ACC112 (cell line): ENCODE results near the gene ZNF821.
A peak's percentile ranks its signal among the peaks of the same experiment; 100 is the strongest.

Source experiments
- H2AFZ ChIP-seq: fragments of 200-600 bp; sonication (generic); one replicate; pipeline ENCODE4 v1.6.0; 2017; ENCODE audit warnings: antibody characterized with exemption, low read length; ENCODE audit not compliant: unreplicated experiment
- H3K27ac ChIP-seq: fragments of 200-600 bp; sonication (generic); 2 replicates; pipeline ENCODE4 v1.5.1; 2014; ENCODE audit warnings: low read depth, mild to moderate bottlenecking, antibody characterized with exemption, low read length, moderate library complexity
- H3K27me3 ChIP-seq: fragments of 200-600 bp; sonication (generic); 2 replicates; pipeline ENCODE4 v1.6.1; 2014; ENCODE audit warnings: mild to moderate bottlenecking, antibody characterized with exemption, low read length, moderate library complexity, mixed read lengths; ENCODE audit not compliant: insufficient read depth
- H3K36me3 ChIP-seq: fragments of 200-600 bp; sonication (generic); 2 replicates; pipeline ENCODE4 v1.6.1; 2016; ENCODE audit warnings: mild to moderate bottlenecking, antibody characterized with exemption, low read length, moderate library complexity, mixed read lengths; ENCODE audit not compliant: insufficient read depth
- H3K4me1 ChIP-seq: fragments of 200-600 bp; sonication (generic); one replicate; pipeline ENCODE4 v1.6.1; 2016; ENCODE audit warnings: low read length, mixed read lengths; ENCODE audit not compliant: insufficient read depth, unreplicated experiment, control insufficient read depth
- H3K4me3 ChIP-seq: fragments of 200-600 bp; sonication (generic); 2 replicates; pipeline ENCODE4 v1.5.1; 2014; ENCODE audit warnings: mild to moderate bottlenecking, low read depth, low read length
- H3K79me2 ChIP-seq: fragments of 200-600 bp; sonication (generic); one replicate; pipeline ENCODE4 v1.6.0; 2016; ENCODE audit warnings: low read length; ENCODE audit not compliant: control insufficient read depth, unreplicated experiment, insufficient read depth

The ZNF821 gene, protein sequence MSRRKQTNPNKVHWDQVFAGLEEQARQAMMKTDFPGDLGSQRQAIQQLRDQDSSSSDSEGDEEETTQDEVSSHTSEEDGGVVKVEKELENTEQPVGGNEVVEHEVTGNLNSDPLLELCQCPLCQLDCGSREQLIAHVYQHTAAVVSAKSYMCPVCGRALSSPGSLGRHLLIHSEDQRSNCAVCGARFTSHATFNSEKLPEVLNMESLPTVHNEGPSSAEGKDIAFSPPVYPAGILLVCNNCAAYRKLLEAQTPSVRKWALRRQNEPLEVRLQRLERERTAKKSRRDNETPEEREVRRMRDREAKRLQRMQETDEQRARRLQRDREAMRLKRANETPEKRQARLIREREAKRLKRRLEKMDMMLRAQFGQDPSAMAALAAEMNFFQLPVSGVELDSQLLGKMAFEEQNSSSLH

DNA sequence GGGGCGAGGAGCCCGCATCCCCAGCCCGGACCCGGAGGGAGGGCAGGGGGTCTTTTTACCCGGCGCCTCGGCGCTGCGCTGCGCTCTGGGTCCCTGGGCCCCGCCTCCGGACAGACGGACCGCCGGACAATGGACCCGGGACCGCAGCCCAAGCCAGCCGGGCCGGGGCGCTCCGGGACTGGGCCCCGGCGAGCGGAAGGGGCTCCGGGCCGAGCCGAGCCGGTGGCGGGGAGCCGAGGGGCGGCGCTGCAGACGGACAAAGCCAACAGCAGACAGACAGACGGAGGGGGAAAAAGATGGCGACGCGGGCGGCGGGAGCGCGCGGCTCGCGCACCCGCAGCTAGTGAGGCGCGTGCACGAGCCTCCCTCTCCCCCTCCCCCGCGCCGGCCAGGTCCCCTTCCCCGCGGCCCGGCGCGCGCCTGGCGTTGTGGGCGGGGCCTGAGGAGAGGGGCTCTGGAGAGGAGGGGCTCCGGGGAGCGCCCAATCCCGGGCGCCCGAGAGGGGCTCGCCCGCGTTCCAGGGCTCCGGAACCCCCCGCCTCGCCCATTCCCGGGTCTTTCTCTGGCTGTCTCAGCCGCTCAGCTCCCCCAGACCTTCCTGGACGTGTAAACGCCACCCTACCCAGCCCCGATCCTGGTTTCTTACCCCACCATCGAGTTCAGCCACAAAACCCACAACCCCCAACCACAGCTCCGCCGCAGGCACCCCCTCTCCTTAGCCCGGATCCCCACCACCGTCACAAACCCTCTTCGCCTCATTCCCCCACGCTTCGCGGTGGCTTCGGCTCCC lies at the start of gene ZNF821:
ZNF821 (minus strand) TSS at position 334 of the 790 bp plus-strand sequence. CDS start 4,236 bp downstream, outside the sequence.
- H3K4me1 ChIP-seq, result peaks cover 2% of the 10 kb centered on the region
- H3K4me3 ChIP-seq, result peak within 1 kb of the TSS; percentile 95
- peak within 1 kb of the TSS; percentile 91 for H2AFZ ChIP-seq

DNA sequence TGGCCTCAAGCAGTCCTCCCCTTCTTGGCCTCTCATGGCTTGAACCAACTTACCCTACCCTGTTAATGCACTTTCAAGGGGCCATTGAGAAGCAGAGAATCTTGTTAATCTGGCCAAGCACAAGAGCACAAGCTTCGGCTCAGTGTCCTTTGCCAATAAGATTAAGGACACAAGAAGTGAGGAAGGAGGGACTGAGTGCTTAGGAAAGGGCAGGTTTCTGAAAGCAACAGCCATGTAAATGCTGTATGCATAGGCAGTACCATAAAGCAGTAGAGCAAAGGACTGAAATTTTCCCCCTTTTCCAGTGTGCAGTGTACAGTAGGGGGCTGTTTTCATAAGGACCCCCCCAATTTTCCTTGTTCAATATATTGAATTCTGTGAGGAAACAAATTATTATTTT lies 49.0 kb upstream of the ZNF821 start:
- no peak overlapping the region for H3K27ac ChIP-seq
- peaks cover 21% of the 10 kb centered on the region for H3K36me3 ChIP-seq
- H3K79me2 ChIP-seq, result peaks cover 25% of the 10 kb centered on the region
- no peak overlapping the region for H2AFZ ChIP-seq
- no peak overlapping the region for H3K4me3 ChIP-seq
- H3K27me3 ChIP-seq, result no peaks in the 10 kb centered on the region
- peaks cover 28% of the 10 kb centered on the region for H3K4me1 ChIP-seq

More for the DNA sequence above, at the start of gene ZNF821:
- Histone ChIP-seq H3K36me3 (no peaks in the 10 kb centered on the region), H3K27me3 (no peaks in the 10 kb centered on the region), H3K79me2 (no peaks in the 10 kb centered on the region), H3K27ac (no peak within 1 kb of the TSS)

DNA sequence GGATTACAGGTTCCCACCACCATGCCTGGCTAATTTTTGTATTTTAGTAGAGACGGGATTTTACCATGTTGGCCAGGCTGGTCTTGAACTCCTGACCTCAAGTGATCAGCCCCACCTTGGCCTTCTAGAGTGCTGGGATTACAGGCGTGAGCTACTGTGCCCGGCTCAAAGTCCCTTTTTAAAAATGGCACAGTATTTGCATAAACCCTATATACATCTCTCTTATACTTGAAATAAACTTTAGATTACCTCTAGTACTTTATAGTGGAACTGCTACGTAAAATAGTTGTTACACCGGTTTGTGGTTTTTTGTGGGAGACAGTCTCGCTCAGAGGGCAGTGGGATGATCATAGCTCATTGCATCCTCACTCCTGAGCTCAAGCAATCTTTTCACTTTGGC lies 47.6 kb upstream of the ZNF821 start:
- Histone ChIP-seq H3K79me2 (peaks cover 25% of the 10 kb centered on the region), H3K27me3 (no peaks in the 10 kb centered on the region), H3K4me1 (peaks cover 41% of the 10 kb centered on the region), H3K27ac (no peak overlapping the region), H2AFZ (no peak overlapping the region), H3K36me3 (peaks cover 25% of the 10 kb centered on the region), H3K4me3 (no peak overlapping the region)

DNA sequence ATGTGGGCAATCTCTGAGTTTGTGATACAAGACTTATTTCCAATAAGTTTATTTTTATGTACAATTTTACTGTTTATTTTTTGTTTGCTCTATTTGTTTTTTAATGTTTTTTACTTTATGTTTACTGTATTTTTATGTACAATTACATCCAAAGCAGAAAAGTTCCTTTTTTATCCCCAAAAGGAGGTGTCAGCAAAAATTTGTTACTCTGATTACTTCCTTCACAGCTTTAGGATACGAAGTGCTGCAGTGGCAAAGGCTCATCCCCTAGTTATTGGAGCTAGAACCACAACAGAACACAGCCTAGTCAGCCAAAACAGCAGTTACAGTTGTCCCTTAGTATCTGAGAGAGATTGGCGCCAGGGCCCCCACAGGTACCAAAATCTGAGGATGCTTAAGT lies 47.0 kb upstream of the ZNF821 start:
- peaks cover 25% of the 10 kb centered on the region for H3K36me3 ChIP-seq
- no peak overlapping the region for H3K27ac ChIP-seq
- H3K4me1 ChIP-seq, result peaks cover 45% of the 10 kb centered on the region
- H3K4me3 ChIP-seq, result no peak overlapping the region
- H3K27me3 ChIP-seq, result no peaks in the 10 kb centered on the region
- no peak overlapping the region for H2AFZ ChIP-seq
- peaks cover 25% of the 10 kb centered on the region for H3K79me2 ChIP-seq

DNA sequence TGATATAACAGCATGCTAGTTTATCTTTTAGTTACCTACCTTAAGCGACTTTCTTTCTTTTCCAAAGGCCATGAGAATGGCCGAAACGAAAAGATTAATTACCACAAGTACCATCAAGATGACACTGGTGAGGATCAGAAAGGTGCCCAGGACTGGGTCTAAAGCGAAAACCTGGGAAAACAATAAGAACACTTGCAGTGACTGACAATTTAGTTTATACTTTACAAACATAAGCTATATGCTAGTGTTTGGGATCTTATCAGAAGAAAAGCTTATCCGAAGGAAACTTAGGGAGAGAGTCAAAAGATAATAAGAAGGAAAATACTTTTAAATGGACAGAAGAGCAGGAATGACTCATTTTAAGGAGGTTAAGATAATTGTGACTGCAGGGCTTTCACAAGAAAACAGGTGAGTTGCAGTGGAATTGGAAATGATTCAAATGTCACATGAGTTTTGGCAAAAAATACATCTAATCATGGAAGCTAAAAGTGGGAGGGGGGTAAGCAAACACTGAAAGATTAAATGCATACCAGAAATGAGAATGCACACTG lies 46.1 kb upstream of the ZNF821 start:
- Histone ChIP-seq H3K4me3 (no peak overlapping the region), H3K79me2 (peaks cover 25% of the 10 kb centered on the region), H3K36me3 (peaks cover 25% of the 10 kb centered on the region), H3K27me3 (no peaks in the 10 kb centered on the region), H3K4me1 (peaks cover 45% of the 10 kb centered on the region), H3K27ac (no peak overlapping the region), H2AFZ (no peak overlapping the region)

DNA sequence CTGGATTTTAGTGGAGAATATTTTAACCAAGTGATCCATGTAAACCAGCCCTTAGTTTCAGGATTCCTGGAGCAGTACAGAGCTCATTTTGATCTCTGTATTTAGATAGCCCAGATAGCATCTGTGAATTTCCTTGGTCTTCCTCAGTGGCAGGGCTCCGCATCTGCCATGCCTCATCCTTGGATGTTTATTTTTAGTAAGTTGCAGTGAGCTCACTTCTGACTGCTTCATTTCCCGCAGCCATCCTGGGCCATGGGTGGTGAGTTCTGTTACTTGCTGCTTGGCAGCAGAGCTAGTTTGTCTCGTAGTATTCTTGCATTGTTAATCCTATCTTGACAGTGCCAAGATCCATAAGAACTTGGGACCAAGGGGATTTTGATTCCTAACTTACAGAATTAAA lies 45.1 kb upstream of the ZNF821 start:
- no peak overlapping the region for H2AFZ ChIP-seq
- no peak overlapping the region for H3K4me3 ChIP-seq
- H3K4me1 ChIP-seq, result peaks cover 49% of the 10 kb centered on the region
- H3K27ac ChIP-seq, result peak overlapping the region; percentile 44
- no peaks in the 10 kb centered on the region for H3K27me3 ChIP-seq
- peaks cover 23% of the 10 kb centered on the region for H3K36me3 ChIP-seq
- peaks cover 25% of the 10 kb centered on the region for H3K79me2 ChIP-seq

DNA sequence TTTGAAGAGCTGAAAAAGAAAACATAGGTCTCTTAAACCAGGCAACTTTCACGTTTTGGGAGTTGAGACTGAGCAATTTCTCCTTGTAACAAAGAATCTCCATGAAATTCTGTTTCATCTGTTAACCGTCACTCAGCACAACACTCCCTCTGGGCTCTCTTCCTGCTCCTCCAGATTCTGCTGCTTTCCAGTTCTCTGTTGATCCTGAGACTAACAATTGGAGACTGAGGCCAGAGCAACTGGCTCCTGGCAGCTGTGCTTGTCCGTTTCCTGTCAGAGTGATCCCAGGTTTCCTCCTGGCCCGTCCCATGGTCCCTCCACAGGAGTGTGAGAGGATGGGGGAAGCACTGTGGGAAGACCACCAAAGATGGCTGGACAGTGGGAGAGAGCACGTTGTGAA lies 43.8 kb upstream of the ZNF821 start:
- Histone ChIP-seq H3K27me3 (no peaks in the 10 kb centered on the region), H3K4me1 (peaks cover 51% of the 10 kb centered on the region), H3K36me3 (peaks cover 27% of the 10 kb centered on the region), H3K79me2 (peaks cover 31% of the 10 kb centered on the region), H3K4me3 (no peak overlapping the region), H3K27ac (peak overlapping the region; percentile 37; the same call in 1 of the 2 replicates), H2AFZ (no peak overlapping the region)

DNA sequence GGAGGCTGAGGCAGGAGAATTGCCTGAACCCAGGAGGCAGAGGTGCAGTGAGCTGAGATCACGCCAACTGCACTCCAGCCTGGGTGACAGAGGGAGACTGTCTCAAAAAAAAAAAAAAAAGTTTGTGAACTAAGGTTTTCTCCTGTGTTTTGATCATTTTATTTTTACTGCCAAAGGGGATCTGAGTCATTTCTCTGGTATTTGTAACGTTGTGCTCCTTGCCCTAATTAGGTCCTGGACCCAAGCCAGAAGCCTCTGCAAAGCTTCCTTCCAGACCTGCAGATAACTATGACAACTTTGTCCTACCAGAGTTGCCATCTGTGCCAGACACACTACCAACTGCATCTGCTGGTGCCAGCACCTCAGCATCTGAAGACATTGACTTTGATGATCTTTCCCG lies 43.4 kb upstream of the ZNF821 start:
- Histone ChIP-seq H3K36me3 (peaks cover 31% of the 10 kb centered on the region), H3K79me2 (peaks cover 34% of the 10 kb centered on the region), H3K4me3 (no peak overlapping the region), H3K4me1 (peaks cover 53% of the 10 kb centered on the region), H3K27ac (peak overlapping the region; percentile 39; the same call in 1 of the 2 replicates), H2AFZ (no peak overlapping the region), H3K27me3 (no peaks in the 10 kb centered on the region)

DNA sequence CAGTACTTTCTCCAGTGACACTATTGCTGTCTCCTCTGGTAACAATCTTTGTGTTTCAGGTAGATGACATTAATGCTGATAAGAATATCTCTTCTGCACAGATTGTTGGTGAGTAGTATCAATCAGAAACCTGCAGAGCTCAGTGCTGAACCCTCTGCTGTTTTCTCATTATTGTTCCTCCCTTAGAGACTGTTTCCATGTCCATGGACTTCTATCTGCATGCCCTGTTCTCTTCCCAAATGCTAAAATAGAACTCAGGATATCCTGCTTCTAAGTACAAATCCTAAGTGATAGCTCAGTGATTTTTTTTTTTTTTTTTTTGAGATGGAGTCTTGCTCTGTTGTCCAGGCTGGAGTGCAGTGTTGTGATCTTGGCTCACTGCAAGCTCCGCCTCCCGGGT lies 40.7 kb upstream of the ZNF821 start:
- Histone ChIP-seq H3K27me3 (no peaks in the 10 kb centered on the region), H3K36me3 (peaks cover 47% of the 10 kb centered on the region), H2AFZ (no peak overlapping the region), H3K27ac (no peak overlapping the region), H3K79me2 (peaks cover 32% of the 10 kb centered on the region), H3K4me3 (no peak overlapping the region), H3K4me1 (peaks cover 56% of the 10 kb centered on the region)

DNA sequence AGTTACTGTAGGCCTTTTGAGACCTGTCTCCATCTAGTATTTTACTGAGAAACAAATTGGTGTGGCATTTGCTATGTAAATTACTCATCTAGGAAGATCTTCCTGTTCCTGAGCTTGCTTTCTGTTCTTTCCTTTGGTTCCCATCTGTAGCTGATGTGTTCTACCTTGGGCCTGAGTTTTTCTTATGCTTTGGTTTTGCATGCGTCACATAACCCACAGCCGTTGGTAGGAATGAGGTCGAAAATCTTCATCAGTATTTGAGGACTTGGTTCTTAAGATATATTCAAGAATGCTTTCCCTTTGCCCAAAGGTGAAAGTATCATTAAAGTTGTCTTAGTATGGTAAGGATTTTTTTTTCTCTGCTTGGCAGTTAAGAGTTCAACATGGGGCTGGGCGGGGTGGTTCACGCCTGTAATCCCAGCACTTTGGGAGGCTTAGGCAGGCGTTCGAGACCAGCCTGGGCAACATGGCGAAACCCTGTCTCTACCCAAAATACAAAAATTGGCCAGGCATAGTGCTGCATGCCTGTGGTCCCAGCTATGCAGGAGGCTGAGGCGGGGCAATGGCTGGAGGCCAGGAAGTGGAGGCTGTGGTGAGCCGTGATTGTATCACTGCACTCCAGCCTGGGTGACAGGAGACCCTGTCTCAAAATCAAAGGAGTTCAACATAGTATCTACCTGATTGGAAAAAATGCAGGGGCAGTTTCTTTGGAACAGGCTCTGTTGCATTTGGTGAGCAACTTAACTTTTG lies 40.1 kb upstream of the ZNF821 start:
- H3K27me3 ChIP-seq, result no peaks in the 10 kb centered on the region
- peaks cover 35% of the 10 kb centered on the region for H3K79me2 ChIP-seq
- H2AFZ ChIP-seq, result no peak overlapping the region
- peaks cover 53% of the 10 kb centered on the region for H3K36me3 ChIP-seq
- H3K4me1 ChIP-seq, result peaks cover 50% of the 10 kb centered on the region
- H3K4me3 ChIP-seq, result no peak overlapping the region
- no peak overlapping the region; the same call in 1 of the 2 replicates for H3K27ac ChIP-seq
